BE2C (cell line): ENCODE data around the gene ARMC5.

Experiments used
- DNase-seq: peaks from one replicate; pipeline ENCODE4 v3.0.0-alpha.2; 2020
- H3K27me3 ChIP-seq: fragments of 250-450 bp; sonication (Bioruptor Pico); 2 replicates; pipeline ENCODE4 v1.5.1; 2020; ENCODE audit warnings: mild to moderate bottlenecking
- H3K36me3 ChIP-seq: fragments of 250-450 bp; sonication (Bioruptor Pico); 2 replicates; pipeline ENCODE4 v1.5.1; 2020; ENCODE audit warnings: mild to moderate bottlenecking
- H3K4me1 ChIP-seq: fragments of 250-450 bp; sonication (Bioruptor Pico); 2 replicates; pipeline ENCODE4 v1.5.1; 2020
- H3K4me3 ChIP-seq: 2 replicates; pipeline ENCODE4 v1.5.1; 2011; ENCODE audit warnings: low read depth, low read length
- H3K9me3 ChIP-seq: fragments of 250-450 bp; sonication (Bioruptor Pico); 2 replicates; pipeline ENCODE4 v1.5.1; 2020
- CTCF ChIP-seq: IDR thresholded peaks from 2 replicates; pipeline ENCODE4 v1.5.1; 2012; ENCODE audit warnings: mild to moderate bottlenecking, low read depth, low read length

ARMC5 gene

DNA sequence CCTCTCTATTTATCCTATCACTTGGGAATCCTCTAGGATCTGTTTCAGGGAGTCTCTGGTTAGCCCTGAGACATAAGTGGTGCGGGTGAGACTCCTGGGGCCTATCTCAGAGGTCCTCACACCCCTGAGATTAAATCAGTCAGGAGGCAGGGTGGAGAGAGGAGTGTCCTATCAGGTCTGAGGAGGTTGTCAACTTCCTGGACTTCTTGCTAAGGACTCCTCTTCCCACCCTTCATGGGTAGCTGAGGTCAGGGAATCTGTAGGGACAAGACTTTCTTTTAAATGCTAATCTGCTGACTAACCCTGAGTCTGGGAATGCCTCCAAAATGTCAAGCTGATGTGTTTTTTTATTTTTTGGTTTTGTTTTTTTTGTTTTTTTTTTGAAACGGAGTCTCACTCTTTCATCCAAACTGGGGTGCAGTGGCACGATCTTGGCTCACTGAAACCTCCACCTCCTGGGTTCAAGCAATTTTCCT is 6.6 kb upstream of the ARMC5 start:
- TF ChIP-seq CTCF: no peak
- no peak for DNase-seq
- no peaks in the 10 kb centered on the region for H3K36me3 ChIP-seq

GRCh38 chr16:31453255-31454204 is 5.8 kb upstream of the ARMC5 start:
- H3K36me3 ChIP-seq: no peaks in the 10 kb centered on the region
- DNase-seq: no peak
- H3K4me3 ChIP-seq: no peak overlapping the region
- TF ChIP-seq CTCF: no peak
- H3K27me3 ChIP-seq: no peaks in the 10 kb centered on the region
- H3K9me3 ChIP-seq: no peaks in the 10 kb centered on the region
- peaks cover 14% of the 10 kb centered on the region for H3K4me1 ChIP-seq

More for the DNA sequence above, 6.6 kb upstream of the ARMC5 start:
- Histone ChIP-seq H3K9me3 (no peaks in the 10 kb centered on the region), H3K4me1 (peaks cover 14% of the 10 kb centered on the region), H3K4me3 (no peak overlapping the region), H3K27me3 (no peaks in the 10 kb centered on the region)

DNA sequence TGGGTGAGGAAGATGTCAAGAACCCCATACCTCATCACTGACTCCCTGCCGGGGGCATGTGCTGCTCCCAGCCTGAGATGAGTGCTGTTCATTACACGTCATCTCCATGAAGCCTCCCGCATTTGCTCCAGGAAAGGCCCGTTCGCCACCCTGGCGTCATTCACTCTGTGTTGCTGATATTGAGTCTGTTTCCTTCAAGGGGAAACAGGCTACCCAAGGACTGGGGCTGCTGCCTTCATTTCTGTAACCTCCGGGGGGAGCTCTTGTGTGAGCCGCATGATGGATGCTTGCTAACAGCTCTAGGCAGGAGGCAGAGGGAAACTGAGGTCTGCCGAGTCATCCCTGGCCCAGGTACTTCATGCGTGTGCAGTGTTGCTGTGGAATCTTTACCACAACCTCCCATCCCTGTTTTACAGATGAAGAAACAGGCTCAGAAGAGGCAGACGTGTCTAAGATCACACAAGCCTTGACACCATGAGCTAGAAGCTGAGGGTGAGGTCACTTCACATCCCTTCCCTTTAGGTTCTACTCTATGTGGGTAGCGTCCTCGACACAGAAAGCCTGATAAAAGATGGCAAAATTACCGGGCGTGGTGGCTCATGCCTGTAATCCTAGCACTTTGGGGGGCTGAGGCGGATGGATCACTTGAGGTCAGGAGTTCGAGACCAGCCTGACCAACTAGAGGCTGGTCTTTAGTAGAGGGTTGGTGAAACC is 3.5 kb upstream of the ARMC5 start:
- Histone ChIP-seq H3K4me1 (peaks cover 14% of the 10 kb centered on the region), H3K27me3 (no peaks in the 10 kb centered on the region), H3K36me3 (no peaks in the 10 kb centered on the region), H3K4me3 (peak overlapping the region; percentile 27; the same call in 1 of the 2 replicates), H3K9me3 (no peaks in the 10 kb centered on the region)
- peak; percentile 57 for TF ChIP-seq CTCF
- DNase-seq: peak; percentile 53

GRCh38 chr16:31456988-31457360 is 2.3 kb upstream of the ARMC5 start:
- TF ChIP-seq CTCF: no peak
- no peak for DNase-seq
- Histone ChIP-seq H3K4me1 (peaks cover 8% of the 10 kb centered on the region), H3K36me3 (no peaks in the 10 kb centered on the region), H3K9me3 (no peaks in the 10 kb centered on the region), H3K27me3 (no peaks in the 10 kb centered on the region), H3K4me3 (no peak overlapping the region)

- Histone ChIP-seq H3K4me1 (peaks cover 8% of the 10 kb centered on the region), H3K27me3 (no peaks in the 10 kb centered on the region), H3K36me3 (no peaks in the 10 kb centered on the region), H3K4me3 (peak overlapping the region; percentile 97), H3K9me3 (no peaks in the 10 kb centered on the region)
- no peak for TF ChIP-seq CTCF
- DNase-seq: peak; percentile 43
Observed at GRCh38 chr16:31458073-31458843, 1.0 kb upstream of the ARMC5 start.
